Measurements from ENCODE around the gene S1PR1. TPM values are rescaled to one million over a fixed set of nuclear protein-coding genes. Genes with fewer than 3 reads are reported as not detected.
A peak's percentile ranks its signal among the peaks of the same experiment; 100 is the strongest.

S1PR1 gene
- total and polyA plus RNA-seq, 5 donors: 54.2 to 62.4 (median 59.6) TPM

DNA sequence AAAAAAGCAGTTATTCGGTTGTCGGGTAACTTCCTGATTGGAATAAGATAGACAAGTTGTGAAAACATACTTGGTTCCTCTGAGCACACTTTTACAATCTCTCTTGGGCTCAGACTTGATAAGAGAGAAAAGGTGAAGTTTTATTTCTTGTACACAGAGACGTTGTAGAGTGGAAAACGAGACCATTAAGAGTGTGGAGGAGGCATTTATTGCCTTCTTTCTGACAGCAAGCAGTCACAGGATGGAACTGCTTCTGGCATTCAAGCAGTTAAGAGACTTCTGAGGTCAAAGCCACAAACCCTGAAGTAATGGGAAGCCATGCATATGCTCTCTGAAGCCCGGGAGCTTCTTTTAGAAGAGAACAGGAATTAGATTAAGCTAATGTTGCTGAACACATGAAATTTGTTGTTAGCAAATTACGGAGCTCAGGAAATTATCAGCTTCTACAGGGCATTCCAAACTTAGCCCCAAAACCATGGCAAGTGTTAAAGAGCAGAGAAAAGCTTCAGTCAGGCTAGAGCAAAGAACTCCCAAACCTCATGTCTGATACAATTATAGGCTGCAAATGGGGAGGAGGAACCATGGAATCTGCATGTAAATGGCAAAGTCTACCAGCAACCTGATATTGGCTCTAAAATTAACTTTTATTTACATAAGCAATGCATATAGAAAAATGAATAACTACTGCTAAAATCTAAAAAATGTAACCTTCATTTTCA, 26.0 kb downstream of the S1PR1 start:
- no peak for ATAC-seq
- H3K4me1 ChIP-seq (ENCODE audit: control insufficient read depth, insufficient read depth, low read length): peaks cover 3% of the 10 kb centered on the region
- intact Hi-C loops (cut with DNase I): no loop called here
- H3K27ac ChIP-seq (ENCODE audit: low read length): no peak overlapping the region
- no peak for DNase-seq
- no peak overlapping the region for H3K4me3 ChIP-seq (ENCODE audit: low read length)
- WGBS: 6% methylated on average over 6 of the region's 6 CpGs
- no peaks in the 10 kb centered on the region for H3K9me3 ChIP-seq (ENCODE audit: control insufficient read depth, low read length)
- H3K27me3 ChIP-seq (ENCODE audit: control insufficient read depth, insufficient read depth): no peaks in the 10 kb centered on the region

- Histone ChIP-seq H3K27me3 (ENCODE audit: control insufficient read depth, insufficient read depth) (no peaks in the 10 kb centered on the region), H3K9me3 (ENCODE audit: control insufficient read depth, low read length) (no peaks in the 10 kb centered on the region), H3K4me1 (ENCODE audit: control insufficient read depth, insufficient read depth, low read length) (no peaks in the 10 kb centered on the region), H3K4me3 (ENCODE audit: low read length) (no peak overlapping the region), H3K27ac (ENCODE audit: low read length) (no peak overlapping the region)
- intact Hi-C loops (cut with DNase I): no loop called here
- ATAC-seq (peak; percentile 55 to 76), DNase-seq (no peak)
- WGBS: 14% methylated on average over 2 of the region's 2 CpGs
These were observed 27.9 kb downstream of the S1PR1 start for GRCh38 chr1:101264697-101265096.

DNA sequence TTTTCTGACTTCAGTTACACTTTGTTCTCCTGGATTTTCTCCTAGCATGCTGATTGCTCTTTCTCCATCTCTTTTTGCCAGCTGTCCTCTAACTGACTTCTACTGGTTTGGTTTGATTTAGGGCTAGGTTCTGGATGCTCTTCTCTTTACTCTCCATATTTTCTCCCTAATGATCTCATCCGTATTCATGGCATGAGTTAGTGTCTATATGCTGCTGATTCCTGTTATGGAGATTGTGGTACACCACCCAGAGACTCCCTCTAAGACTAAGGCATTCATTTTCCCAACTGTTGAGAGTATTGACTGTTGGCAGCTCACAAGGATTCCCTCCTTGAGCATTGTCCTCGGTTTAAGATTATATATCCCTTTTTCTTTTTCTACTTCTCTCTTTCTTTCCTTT, 28.9 kb downstream of the S1PR1 start:
- ATAC-seq (no peak), DNase-seq (no peak)
- Histone ChIP-seq H3K9me3 (ENCODE audit: control insufficient read depth, low read length) (no peaks in the 10 kb centered on the region), H3K4me3 (ENCODE audit: low read length) (no peak overlapping the region), H3K27ac (ENCODE audit: low read length) (no peak overlapping the region), H3K27me3 (ENCODE audit: control insufficient read depth, insufficient read depth) (no peaks in the 10 kb centered on the region), H3K4me1 (ENCODE audit: control insufficient read depth, insufficient read depth, low read length) (no peaks in the 10 kb centered on the region)
- WGBS: 93% methylated on average over 2 of the region's 2 CpGs
- intact Hi-C loops (cut with DNase I): no loop called here

DNA sequence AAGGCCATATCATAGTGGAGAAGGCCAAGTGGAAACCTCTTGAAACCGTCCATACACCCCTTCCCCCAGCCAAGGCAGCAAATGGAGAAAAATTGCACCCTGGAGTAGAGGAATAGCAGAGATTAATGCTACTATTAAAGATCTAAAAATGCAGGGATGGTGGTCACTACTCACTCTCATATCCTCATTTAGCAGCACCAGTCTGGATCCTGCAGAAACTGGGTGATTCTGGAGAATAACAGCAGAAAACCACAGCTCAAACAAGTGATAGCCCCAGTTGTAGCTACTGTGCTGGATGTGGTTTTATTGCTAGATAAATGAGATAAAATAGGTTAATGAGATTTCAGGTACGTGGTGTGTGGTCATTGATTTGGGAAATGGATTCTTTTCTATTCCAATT, 30.3 kb downstream of the S1PR1 start:
- no peak overlapping the region for H3K4me3 ChIP-seq (ENCODE audit: low read length)
- H3K4me1 ChIP-seq (ENCODE audit: control insufficient read depth, insufficient read depth, low read length): no peaks in the 10 kb centered on the region
- no peak overlapping the region for H3K27ac ChIP-seq (ENCODE audit: low read length)
- intact Hi-C loops (cut with DNase I): no loop called here
- WGBS: 83% methylated on average over 2 of the region's 2 CpGs
- H3K9me3 ChIP-seq (ENCODE audit: control insufficient read depth, low read length): no peaks in the 10 kb centered on the region
- no peak for DNase-seq
- no peak for ATAC-seq
- no peaks in the 10 kb centered on the region for H3K27me3 ChIP-seq (ENCODE audit: control insufficient read depth, insufficient read depth)

- Histone ChIP-seq H3K9me3 (ENCODE audit: control insufficient read depth, low read length) (no peaks in the 10 kb centered on the region), H3K4me3 (ENCODE audit: low read length) (no peak overlapping the region)
- ATAC-seq: no peak
These were observed 32.1 kb downstream of the S1PR1 start for GRCh38 chr1:101268893-101269292.

GRCh38 chr1:101275672-101276071, 38.9 kb downstream of the S1PR1 start:
- no peak overlapping the region for H3K4me3 ChIP-seq (ENCODE audit: low read length)
- WGBS: 76% methylated on average over 5 of the region's 5 CpGs
- no peaks in the 10 kb centered on the region for H3K9me3 ChIP-seq (ENCODE audit: control insufficient read depth, low read length)
- no peaks in the 10 kb centered on the region for H3K27me3 ChIP-seq (ENCODE audit: control insufficient read depth, insufficient read depth)
- H3K27ac ChIP-seq (ENCODE audit: low read length): no peak overlapping the region
- no peaks in the 10 kb centered on the region for H3K4me1 ChIP-seq (ENCODE audit: control insufficient read depth, insufficient read depth, low read length)
- intact Hi-C loops (cut with DNase I): no loop called here
- no peak for ATAC-seq
- no peak for DNase-seq

More at GRCh38 chr1:101268893-101269292, 32.1 kb downstream of the S1PR1 start:
- Histone ChIP-seq H3K27me3 (ENCODE audit: control insufficient read depth, insufficient read depth) (no peaks in the 10 kb centered on the region), H3K27ac (ENCODE audit: low read length) (no peak overlapping the region), H3K4me1 (ENCODE audit: control insufficient read depth, insufficient read depth, low read length) (no peaks in the 10 kb centered on the region)
- no peak for DNase-seq
- 89% methylated on average over 2 of the region's 2 CpGs for WGBS
- intact Hi-C loops (cut with DNase I): no loop called here

DNA sequence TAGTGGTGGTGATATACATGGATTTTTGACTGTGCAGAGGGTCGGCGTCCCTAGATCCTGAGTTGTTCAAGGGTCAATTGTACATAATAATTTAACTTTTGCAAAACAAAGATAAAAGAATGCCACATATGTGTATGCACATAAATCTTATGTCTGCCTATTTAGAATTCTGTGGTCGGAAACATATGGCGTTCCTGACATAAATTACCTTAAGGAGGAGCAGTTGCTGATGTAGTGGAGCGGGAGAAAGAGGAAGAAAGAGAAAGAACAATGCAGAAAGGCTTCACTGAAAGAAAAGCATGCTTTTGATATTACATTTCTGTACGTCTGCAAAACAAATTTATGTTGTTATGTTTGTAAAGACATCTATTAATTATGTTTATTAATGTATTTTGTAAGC, 40.0 kb downstream of the S1PR1 start:
- H3K9me3 ChIP-seq (ENCODE audit: control insufficient read depth, low read length): no peaks in the 10 kb centered on the region
- H3K27ac ChIP-seq (ENCODE audit: low read length): no peak overlapping the region
- DNase-seq (no peak), ATAC-seq (no peak)
- H3K27me3 ChIP-seq (ENCODE audit: control insufficient read depth, insufficient read depth): no peaks in the 10 kb centered on the region
- no peaks in the 10 kb centered on the region for H3K4me1 ChIP-seq (ENCODE audit: control insufficient read depth, insufficient read depth, low read length)
- H3K4me3 ChIP-seq (ENCODE audit: low read length): no peak overlapping the region
- 81% methylated on average over 6 of the region's 6 CpGs for WGBS
- intact Hi-C loops (cut with DNase I): no loop called here

DNA sequence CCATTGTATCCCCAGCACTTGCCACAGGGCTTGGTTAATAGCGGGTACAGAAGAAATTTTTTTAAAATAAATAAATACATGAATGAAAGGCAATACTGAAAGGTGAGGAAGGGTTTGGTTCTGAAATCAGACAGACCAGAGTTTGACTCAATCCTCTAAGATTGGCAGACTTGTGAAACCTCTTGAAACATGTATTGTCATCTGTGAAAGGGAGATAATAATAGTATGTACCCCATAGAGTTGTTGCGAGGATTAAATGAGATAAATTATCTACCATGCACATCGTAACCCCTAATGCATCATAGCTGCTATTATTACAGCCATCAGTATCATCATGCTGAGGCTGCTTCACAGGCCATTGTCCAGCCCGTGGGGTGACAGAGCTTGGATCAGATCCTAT, 41.4 kb downstream of the S1PR1 start:
- intact Hi-C loops (cut with DNase I): no loop called here

GRCh38 chr1:101278845-101279244, 42.0 kb downstream of the S1PR1 start:
- Histone ChIP-seq H3K4me1 (ENCODE audit: control insufficient read depth, insufficient read depth, low read length) (no peaks in the 10 kb centered on the region), H3K4me3 (ENCODE audit: low read length) (no peak overlapping the region), H3K9me3 (ENCODE audit: control insufficient read depth, low read length) (no peaks in the 10 kb centered on the region), H3K27me3 (ENCODE audit: control insufficient read depth, insufficient read depth) (no peaks in the 10 kb centered on the region), H3K27ac (ENCODE audit: low read length) (no peak overlapping the region)
- intact Hi-C loops (cut with DNase I): no loop called here
- DNase-seq (no peak), ATAC-seq (peak in 1 of 2 donors; percentile 37)
- WGBS: 48% methylated on average over 3 of the region's 3 CpGs

More for the DNA sequence above, 41.4 kb downstream of the S1PR1 start:
- WGBS: 75% methylated on average over 4 of the region's 4 CpGs
- Histone ChIP-seq H3K4me3 (ENCODE audit: low read length) (no peak overlapping the region), H3K27me3 (ENCODE audit: control insufficient read depth, insufficient read depth) (no peaks in the 10 kb centered on the region), H3K4me1 (ENCODE audit: control insufficient read depth, insufficient read depth, low read length) (no peaks in the 10 kb centered on the region), H3K9me3 (ENCODE audit: control insufficient read depth, low read length) (no peaks in the 10 kb centered on the region), H3K27ac (ENCODE audit: low read length) (no peak overlapping the region)
- DNase-seq: no peak
- ATAC-seq: no peak

GRCh38 chr1:101280049-101280592, 43.3 kb downstream of the S1PR1 start:
- no peaks in the 10 kb centered on the region for H3K27me3 ChIP-seq (ENCODE audit: control insufficient read depth, insufficient read depth)

DNA sequence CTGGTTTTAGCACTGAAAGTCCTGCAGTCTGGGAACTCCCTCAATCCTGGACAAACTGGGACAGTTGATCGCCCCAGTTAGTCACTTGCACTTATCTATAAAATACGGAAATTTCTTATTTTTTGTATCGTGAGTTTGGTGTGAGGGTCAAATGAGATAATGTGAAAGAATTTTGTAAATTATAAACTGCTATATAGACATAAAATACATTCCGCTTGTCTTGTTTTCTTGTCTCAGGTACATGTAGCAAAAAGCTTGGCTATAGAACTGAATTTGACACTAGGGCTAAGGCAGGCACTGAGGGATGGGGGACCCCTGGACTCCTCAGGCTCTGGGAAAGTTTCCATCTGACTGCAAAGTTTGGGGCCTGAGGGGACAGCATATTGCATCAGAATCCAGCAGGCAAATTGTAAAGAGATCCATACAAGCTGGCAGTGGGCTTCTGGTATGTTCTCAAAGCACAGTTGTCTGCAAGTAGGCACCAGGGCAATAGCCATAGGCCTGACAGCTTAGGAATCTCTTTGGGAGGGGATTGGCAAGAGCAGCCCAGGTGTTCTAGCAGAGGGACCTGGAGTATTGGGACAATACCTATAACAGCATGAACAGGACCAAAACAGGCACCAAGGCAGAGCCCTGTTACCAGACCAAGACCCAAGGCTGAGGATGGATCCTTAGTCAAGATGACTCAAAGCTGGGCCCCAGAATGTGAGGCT, 44.3 kb downstream of the S1PR1 start:
- no peak overlapping the region for H3K4me3 ChIP-seq (ENCODE audit: low read length)
- ATAC-seq: no peak
- no peaks in the 10 kb centered on the region for H3K9me3 ChIP-seq (ENCODE audit: control insufficient read depth, low read length)
- no peaks in the 10 kb centered on the region for H3K4me1 ChIP-seq (ENCODE audit: control insufficient read depth, insufficient read depth, low read length)
- DNase-seq: no peak
- 90% methylated on average over 4 of the region's 4 CpGs for WGBS
- intact Hi-C loops (cut with DNase I): loop anchor here in 1 of 4 donors (10.0 kb wide), 1 partner anchor 146 kb away; no protein-coding TSS in a partner anchor
- no peaks in the 10 kb centered on the region for H3K27me3 ChIP-seq (ENCODE audit: control insufficient read depth, insufficient read depth)
- no peak overlapping the region for H3K27ac ChIP-seq (ENCODE audit: low read length)

More at GRCh38 chr1:101280049-101280592, 43.3 kb downstream of the S1PR1 start:
- DNase-seq (no peak), ATAC-seq (no peak)
- WGBS: 90% methylated on average over 1 of the region's 1 CpG
- H3K9me3 ChIP-seq (ENCODE audit: control insufficient read depth, low read length): no peaks in the 10 kb centered on the region
- no peaks in the 10 kb centered on the region for H3K4me1 ChIP-seq (ENCODE audit: control insufficient read depth, insufficient read depth, low read length)
- H3K4me3 ChIP-seq (ENCODE audit: low read length): no peak overlapping the region
- H3K27ac ChIP-seq (ENCODE audit: low read length): no peak overlapping the region
- intact Hi-C loops (cut with DNase I): loop anchor here in 1 of 4 donors (10.0 kb wide), 1 partner anchor 145 kb away; no protein-coding TSS in a partner anchor

All from right cardiac atrium (tissue), 5 donors.